GM18873 (cell line): ENCODE data around the gene CTSZ.
"Not testable (repeated sequence)": the region's sequence is repeated elsewhere in the genome, so short reads cannot be mapped to it uniquely, and the experiment has no call there.

ENCODE experiments used
- ATAC-seq: cut with Tn5 transposase; IDR thresholded peaks from one replicate; pipeline ENCODE4 v1.9.1; 2021; ENCODE audit warnings: mild to moderate bottlenecking, moderate library complexity, moderate number of reproducible peaks; ENCODE audit not compliant: unreplicated experiment, low FRiP score

Gene CTSZ

DNA sequence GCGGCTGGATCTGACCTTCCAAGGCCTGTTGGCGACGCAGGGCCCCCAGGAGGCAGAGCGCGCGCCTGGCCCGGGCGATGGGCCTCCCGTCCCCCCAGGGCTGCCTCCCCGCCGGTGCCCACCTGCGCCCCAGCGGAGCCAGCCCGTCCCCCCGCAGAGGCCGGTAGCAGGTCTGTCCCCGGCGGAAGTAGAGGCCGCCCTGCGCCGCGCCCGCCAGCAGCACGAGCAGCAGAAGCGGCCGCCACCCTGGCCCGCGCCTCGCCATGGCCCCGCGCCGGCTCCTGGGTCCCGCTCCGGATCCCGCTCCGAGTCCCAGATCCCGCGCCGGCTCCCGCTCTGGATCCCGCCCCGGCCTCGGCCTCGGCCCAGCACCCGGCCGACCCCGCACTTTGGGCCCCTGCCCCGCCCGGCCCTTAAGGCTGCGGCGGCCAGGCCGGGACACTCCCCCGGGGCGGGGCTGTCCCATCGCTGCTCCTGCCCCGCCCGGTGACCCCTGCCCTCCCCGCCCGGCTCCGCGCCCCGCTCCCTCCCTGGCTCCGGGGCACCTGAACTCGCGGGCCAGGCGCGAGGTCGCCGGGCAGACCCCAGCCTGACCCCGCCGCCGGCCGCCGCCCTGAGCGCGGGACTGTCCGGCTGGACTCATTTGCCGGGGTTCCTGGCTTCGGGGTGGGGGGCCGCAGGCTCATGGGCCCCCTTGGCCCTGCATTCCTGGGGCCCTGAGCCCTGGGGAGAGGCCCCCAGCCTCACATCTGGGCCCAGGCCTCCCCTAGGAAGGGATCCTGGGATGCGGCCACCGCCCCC is at the start of gene CTSZ:
Gene CTSZ (minus strand): TSS at position 391 of the 801 bp plus-strand sequence. CDS start 126 bp downstream, at position 265.
- no peak for ATAC-seq

DNA sequence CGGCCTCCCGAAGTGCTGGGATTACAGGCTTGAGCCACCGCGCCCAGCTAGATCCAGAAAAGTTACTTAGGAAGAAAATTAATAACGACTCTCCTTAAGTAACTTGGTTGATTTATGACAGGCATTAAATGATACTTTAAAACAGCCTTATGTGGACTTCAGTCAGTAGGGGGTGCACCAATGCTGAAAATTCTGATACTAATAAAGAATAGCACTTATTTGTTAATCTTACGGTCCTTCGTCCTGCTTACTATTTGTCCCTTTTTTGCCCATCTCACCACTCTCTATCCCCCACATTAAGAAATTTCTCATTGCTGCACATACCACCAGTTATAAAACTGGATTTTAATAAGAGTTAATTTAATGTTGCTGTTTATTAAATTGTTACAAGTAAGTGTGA is 48.2 kb upstream of the CTSZ start:
- ATAC-seq = no peak

DNA sequence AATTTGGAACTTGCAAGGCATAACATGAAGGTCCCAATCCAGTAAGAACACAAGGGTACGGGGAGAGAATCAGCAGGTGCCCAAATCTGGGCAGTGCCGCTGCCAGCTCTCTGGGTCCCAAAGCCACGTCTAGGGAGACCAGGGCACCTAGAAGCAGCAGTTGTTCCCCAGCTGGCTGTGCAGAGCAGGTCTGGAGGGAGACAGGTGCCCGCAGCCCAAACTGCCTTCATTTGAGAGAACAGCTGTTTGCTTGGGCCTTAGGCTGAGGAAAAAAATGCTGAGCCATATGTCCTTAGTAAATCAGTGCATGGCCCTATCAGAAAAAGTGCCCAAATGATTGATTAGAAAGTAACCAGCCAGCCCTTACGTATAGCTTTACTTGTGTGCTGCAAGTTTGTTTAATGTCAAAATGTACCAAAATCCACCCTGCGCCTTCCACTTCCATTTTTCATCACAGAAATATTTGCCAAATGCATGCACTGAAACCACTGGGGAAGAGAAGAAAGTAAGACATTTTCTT is 44.7 kb upstream of the CTSZ start:
- ATAC-seq = no peak

DNA sequence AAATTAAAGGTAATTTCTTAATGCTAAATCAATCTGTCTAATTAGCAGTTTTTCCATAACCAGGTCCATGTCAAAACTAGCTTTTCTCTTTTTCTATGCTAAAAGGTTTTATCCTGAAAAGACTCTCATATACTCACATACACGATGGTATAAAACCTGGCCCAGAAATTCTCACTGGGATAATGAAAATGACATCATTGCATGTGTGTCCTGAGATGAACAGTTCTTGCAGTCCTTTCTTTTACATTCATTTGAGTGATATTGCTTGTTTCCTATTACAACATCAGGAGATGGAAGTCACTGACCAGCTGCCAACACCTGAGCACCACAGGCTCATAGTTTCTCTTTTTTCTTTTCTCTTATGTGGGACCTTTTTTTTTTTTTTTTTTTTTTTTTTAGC is 43.4 kb upstream of the CTSZ start:
- no peak for ATAC-seq

DNA sequence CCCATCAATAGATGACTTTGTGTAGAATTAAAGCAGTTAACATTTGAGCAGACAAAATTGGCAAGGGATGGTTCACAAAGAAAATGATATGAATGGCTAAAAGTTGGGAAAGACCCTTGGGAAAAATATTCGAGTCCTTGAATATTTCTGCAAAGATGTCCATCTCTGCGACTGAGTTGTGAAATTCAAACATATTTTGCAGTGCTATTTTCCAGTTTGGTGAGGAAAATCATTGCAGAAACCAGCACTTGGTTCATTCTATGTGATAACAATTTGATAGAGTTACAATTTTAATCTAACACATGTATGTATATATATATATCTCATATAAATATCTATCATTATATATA is 41.6 kb upstream of the CTSZ start:
- ATAC-seq = no peak

DNA sequence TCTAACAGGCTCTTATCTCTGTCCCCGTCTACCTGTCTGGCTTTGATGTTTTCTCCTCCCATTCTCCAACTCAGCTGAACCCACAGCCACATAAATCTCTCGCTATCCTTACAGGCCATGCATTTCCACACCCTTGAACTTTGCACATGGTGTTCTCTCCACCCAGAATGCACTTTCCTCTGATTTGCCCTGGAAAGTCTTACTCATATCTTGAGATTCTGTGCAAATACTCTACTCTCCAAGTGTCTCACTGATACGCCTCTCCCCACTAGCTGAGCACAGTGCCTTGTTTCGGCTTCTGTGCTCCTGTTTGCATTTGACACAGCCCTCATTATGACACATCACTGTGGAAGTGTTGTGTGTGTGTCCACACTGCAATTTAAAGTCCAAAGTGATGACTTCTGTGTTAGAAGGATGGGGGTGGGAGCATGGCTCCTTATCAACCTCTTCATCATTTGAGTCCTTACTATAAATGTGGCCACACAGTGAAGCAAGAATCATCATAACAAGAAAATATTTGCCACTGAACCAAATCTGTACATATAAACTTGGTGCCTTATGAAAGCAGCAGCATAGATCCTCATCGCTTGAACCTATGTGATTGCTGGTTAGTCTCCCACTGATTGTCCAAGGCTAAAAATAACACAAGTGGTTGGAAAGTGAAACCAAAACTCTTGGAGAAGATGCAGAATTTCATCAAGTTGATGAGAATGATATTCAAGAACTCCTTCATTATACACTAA is 41.1 kb upstream of the CTSZ start:
- ATAC-seq = no peak

DNA sequence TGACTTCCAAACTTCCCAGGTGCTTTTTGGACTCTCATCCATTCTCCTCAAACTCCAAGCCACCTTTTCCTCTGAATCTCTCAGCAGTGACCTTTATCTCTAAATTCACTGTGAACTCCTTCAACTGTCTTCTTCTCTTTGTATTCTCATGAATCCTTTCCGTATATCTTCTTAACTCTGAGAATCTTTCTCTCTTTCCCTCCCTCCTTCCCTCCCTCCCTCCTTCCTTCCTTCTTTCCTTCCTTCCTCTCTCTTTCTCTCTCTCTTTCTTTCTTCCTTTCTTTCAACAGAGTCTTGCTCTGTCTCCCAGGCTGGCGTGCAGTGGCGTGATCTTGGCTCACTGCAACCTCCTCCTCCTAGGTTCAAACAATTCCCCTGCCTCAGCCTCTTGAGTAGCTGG is 39.8 kb upstream of the CTSZ start:
- ATAC-seq = no peak

DNA sequence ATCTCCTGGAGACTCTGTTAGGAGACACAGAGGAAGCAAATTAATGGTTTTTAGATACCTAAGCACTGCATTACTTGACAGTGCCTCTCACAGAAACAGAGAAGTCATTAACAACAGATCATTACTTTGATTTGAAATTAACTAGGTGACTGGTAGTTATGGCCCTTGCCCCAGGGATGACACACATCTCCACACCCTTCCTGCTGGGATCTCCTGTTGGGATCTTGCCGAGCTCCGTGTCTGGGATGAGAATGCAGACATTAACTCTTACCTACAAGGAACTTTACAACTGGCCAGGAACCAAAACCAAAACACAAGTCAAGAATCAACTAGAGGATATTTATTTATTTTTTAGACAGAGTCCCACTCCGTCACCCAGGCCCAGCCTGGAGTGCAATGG is 37.7 kb upstream of the CTSZ start:
- ATAC-seq = no peak

DNA sequence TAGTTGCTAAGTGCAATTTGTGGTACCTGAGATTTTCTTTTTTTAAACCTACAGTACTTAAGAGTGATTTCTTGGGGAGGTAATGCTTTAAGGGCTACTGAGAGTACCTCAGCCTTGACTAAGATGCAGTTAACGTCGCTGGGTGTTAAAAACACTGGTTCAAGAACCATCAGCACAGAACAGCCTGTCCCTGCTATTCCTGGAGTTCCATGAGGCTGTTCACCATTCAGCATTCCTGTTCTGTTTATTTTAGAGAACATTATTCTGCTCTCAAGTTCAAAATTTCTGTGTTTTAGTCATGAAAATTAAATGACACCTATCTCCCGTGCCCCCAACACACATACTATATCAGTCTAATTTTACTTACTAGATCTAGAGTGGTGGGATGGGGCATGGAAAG is 37.2 kb upstream of the CTSZ start:
- ATAC-seq = no peak

DNA sequence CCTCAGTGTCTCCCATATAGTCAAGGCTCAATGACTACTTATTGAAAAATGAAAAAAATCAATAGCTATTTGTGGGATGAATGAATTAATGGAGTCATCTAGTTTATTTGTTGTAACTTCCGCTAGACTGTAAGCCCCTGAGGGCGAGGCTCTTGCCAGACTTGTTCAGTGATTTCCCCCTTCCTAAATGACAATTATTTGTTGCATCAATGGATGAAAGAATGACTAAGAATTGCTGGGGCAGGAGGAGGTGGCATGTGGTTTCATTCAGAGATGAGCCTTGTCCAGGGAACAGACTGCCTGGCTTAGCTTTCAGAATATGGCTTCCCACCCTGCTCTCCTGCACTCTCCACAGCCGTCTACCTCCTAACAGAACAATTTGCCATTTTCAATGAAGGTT is 36.6 kb upstream of the CTSZ start:
- ATAC-seq = no peak

DNA sequence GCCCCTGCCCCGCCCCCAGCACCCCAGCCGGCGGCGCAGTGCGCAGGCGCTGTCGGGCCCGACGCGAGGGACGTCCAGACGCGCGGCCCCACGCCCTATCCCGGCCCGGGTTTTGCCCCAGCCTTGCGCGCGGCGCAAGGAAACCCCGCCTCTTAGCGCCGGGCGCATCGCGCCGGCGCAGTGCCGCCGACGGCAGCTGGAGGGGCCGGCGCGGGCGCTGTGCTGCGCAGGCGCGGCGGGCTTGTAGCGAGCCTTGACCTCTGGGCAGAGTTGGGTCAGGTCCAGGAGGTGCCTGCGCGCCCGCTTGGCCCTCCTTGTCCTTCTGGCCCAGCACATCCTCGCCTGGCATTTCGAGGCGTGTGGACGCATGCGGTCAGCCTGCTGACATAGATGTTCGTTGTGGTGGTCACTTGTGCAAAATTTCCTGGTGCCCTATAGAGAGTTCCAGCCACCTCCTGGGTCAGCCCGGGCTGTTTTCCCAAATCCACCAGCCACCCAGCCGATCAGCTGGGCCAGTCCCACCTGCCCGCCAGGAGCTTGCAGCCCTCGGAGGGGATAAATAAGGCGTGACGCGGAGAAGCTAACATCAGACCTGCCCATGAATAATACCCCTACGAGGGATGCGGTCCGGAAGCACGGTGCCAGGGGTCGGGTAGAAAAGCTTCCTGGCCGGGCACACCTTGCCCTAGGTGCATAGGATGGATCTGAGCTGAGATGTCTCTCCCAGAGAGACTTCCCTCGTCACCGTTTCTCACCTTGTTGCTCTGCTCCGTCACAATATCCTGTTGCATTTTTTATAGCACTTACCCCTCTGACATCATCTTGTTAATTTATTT is 36.0 kb upstream of the CTSZ start:
- peak; percentile 81 for ATAC-seq

DNA sequence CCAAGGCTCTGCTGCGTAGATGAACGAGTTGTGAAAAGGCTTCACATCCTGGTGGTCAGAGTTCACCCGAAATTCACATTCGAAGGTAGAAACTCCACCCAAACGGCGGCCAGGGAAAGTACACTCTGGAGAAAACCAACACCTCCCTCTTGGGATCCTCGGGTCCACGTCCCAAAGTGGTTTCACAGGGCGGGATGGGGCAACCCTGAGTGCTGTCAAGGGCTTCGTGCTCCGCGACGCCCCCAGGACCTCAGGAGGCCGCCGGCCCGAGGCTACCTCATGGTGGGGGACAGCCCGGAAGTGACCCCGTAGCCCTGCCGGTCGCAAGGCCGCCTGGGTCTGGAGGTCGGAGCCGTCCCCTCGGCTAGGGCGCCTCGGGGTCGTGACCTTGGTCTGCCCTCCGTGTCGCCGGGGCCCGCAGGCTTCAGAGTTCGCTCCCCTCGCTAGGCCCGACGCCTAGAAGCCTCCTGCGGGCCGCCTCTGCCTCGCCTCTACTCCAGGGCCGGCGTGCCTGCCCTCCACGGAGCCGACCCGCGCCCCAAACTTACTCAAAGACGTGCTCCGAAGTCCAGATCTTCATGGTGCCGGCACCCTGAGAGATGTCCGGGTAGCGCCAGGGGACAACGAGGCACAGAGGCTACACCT is 35.2 kb upstream of the CTSZ start, which contains the start of gene PRELID3B:
Gene PRELID3B (minus strand): TSS at position 636 of the 645 bp plus-strand sequence. CDS start 56 bp downstream, at position 580.
- peak; percentile 23 for ATAC-seq

DNA sequence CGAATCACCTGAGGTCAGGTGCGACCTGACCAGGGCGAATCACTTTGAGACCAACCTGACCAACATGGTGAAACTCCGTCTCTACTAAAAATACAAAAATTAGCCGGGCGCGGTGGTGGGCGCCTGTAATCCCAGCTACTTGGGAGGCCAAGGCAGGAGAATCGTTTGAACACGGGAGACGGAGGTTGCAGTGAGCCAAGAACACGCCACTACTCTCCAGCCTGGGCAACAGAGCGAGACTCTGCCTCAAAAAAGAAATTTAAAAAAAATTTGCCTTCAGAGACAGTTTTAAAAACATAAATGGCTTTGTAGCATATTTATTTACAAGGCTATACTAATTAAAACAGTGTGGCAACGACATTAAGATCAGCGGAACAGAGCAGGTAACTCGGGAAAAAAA is 34.4 kb upstream of the CTSZ start:
- not testable (repeated sequence) for ATAC-seq

DNA sequence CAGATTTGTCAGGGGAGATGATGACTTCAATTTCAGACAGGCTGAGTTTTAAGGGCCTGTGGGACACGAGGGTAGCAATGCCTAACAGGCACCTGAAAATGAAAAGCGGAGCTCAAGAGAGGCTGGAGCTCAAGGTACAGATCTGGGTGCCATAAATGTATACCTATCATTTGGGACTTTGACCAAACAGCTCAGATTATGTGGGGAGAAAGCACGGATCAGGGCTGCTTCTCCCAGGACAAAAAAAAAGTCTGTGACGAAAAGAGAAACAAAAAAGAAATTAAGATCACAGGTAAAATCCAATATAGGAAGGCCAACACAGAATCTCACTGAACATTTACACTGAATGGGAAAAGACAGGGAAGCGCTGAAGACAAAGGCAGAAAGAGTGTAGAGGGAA is 33.6 kb upstream of the CTSZ start:
- ATAC-seq = no peak

DNA sequence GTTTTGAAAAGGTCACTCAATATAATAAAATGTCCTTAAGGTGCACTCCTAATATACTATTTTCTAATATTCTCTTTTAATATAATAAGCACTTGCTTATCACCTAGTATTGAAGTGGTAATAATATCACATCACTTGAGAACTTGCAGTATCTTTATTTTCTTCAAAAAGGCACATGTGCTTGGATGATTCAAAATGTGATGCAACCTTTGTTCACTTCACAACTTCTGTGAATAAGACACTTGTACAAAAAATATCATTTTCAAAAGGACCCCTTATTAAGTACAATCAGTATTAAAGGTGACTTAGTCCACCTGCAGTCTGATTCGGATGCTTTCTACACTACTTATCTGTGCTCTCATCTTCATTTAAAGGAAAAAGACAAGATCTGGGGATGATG is 32.2 kb upstream of the CTSZ start:
- ATAC-seq = no peak

DNA sequence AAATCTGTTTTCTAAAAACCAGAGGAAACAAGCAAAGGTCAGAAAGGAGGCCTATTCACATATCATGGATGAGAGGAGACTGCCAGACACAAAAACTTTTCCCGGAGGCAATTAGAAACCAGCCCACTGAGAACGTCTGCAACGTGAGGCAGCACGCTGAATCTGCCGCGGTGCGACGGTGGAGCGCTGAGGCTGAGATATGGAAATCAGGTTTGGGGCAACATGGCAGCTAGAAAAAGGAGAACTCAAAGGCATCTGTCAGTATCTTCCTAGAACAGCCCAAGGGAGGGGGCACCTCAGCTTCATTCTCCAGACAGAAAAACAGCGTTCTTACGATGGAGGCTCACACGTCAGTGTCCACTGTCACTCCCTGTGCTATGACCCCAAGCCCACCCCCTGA is 30.3 kb upstream of the CTSZ start:
- no peak for ATAC-seq

DNA sequence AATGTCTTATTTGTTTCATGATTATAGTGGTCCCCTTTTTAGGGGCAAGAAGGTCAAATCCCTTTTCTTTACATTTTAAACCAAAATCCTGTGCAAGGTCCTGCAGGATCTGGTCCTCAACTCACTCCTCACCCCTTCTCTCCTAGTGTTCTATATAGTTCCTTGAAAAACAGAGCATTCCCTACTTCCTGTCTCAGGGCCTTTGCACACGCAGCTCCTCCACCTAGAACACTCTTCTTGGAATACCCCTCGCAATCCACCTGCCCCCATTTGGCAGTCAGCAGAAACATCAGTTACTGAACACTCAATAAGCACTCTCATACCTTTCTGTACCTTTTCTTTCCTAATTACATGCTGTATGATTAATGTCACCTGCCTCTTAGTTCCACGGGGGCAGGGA is 28.3 kb upstream of the CTSZ start:
- ATAC-seq = no peak

DNA sequence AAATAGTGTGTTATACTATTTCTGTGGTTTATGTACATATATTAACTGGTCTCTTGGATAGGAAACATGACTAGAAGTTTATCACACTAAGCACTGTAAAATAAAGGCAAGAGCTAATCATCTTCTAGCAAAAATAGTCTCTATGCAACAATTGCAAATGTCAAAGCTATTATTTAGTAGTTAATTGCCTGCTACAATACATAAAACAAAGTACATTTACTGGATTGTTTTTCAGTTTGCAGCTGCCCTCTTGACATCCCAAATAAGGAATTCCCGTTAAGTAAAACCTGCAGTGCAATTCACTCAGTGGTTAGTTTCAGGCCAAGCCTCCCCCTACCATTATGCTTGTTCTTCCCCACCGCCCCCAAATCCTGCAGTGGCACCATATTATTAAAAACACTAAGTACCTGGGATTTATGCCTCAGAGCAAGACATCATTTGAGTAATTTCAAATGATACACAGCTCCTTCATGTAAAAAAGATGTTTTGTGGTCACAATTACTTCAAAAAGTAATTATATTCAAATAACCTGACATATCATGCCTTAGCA is 26.6 kb upstream of the CTSZ start:
- ATAC-seq = no peak

DNA sequence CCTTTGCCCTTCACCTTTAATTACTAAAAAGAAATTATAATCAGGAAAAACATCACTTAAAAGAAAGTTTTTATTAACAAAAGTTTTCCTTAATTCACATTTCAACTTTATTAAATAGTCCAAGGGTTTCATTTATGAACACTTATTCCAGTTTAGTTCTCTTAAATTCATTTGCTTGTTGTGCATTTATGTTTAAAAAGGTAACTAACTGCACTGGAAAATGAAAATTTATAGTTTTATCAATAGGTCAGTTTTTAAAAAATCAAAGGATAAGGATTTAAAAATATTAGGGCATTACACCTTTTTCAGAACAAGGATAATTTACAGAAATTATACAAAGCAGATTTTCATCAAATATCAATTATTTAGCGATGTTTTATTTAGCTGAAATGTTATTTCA is 26.0 kb upstream of the CTSZ start:
- ATAC-seq = no peak

DNA sequence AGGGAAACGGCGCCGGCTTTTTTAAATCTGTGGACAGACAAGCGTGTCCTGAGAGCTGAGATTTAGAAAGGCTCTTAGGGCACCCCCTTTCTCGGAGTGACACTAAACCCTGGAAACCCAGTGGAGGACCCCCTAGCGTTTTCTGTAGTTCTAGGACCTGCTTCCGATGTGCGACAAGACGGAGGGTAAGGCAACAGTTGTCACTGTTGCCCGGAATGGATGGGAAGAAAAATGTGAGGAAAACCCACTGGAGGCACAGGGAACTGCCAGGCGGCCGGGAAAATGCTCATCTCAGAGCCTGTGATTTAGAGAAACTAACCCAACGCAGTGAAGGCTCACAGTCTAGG is 25.6 kb upstream of the CTSZ start:
- no peak for ATAC-seq
